GM23248 (cell line): Measurements from ENCODE around the gene PSMB7. TPM values are rescaled to one million over a fixed set of nuclear protein-coding genes. Genes with fewer than 3 reads are reported as not detected.

Experiments used
- DNase-seq: peaks from one replicate; pipeline ENCODE4 v3.0.0-alpha.2; 2015
- H2AFZ ChIP-seq: fragments of 200-600 bp; sonication (generic); 2 replicates; pipeline ENCODE4 v1.6.1; 2016; ENCODE audit warnings: antibody characterized with exemption
- H3F3A ChIP-seq: fragments of 200-600 bp; sonication (generic); 2 replicates; pipeline ENCODE4 v1.6.1; 2016; ENCODE audit warnings: mild to moderate bottlenecking, antibody characterized with exemption, mixed run types; ENCODE audit not compliant: insufficient read depth
- H3K27ac ChIP-seq: fragments of 200-600 bp; sonication (generic); 2 replicates; pipeline ENCODE4 v1.5.1; 2016; ENCODE audit warnings: mild to moderate bottlenecking
- H3K27me3 ChIP-seq: fragments of 200-600 bp; sonication (generic); replicated peaks from 2 replicates; pipeline ENCODE4 v1.6.1; 2016; ENCODE audit warnings: mild to moderate bottlenecking; ENCODE audit not compliant: insufficient read depth
- H3K36me3 ChIP-seq: fragments of 200-600 bp; sonication (generic); 2 replicates; pipeline ENCODE4 v1.6.1; 2016; ENCODE audit warnings: low read depth, mild to moderate bottlenecking
- H3K4me1 ChIP-seq: fragments of 200-600 bp; sonication (generic); 2 replicates; pipeline ENCODE4 v1.6.1; 2016; ENCODE audit warnings: mild to moderate bottlenecking; ENCODE audit not compliant: insufficient read depth
- H3K4me2 ChIP-seq: fragments of 200-600 bp; sonication (generic); one replicate; pipeline ENCODE4 v1.6.1; 2016; ENCODE audit warnings: mild to moderate bottlenecking; ENCODE audit not compliant: unreplicated experiment
- H3K4me3 ChIP-seq: fragments of 200-600 bp; sonication (generic); 2 replicates; pipeline ENCODE4 v1.5.1; 2016; ENCODE audit warnings: mild to moderate bottlenecking
- H3K79me2 ChIP-seq: fragments of 200-600 bp; sonication (generic); 2 replicates; pipeline ENCODE4 v1.6.1; 2016; ENCODE audit warnings: mild to moderate bottlenecking; ENCODE audit not compliant: insufficient read depth
- H3K9ac ChIP-seq: fragments of 200-600 bp; sonication (generic); 2 replicates; pipeline ENCODE4 v1.6.1; 2016; ENCODE audit warnings: mild to moderate bottlenecking
- H3K9me2 ChIP-seq: fragments of 200-600 bp; sonication (generic); 2 replicates; pipeline ENCODE4 v1.6.1; 2016; ENCODE audit warnings: mixed run types, mild to moderate bottlenecking, moderate library complexity; ENCODE audit not compliant: insufficient read depth
- H3K9me3 ChIP-seq: fragments of 200-600 bp; sonication (generic); one replicate; pipeline ENCODE4 v1.6.1; 2017; ENCODE audit warnings: low read depth
- H4K20me1 ChIP-seq: fragments of 200-600 bp; sonication (generic); 2 replicates; pipeline ENCODE4 v1.6.0; 2016; ENCODE audit not compliant: insufficient read depth
- EZH2 ChIP-seq: fragments of 200-600 bp; sonication (generic); IDR thresholded peaks from 2 replicates; pipeline ENCODE4 v1.6.1; 2018; ENCODE audit warnings: antibody characterized with exemption, mild to moderate bottlenecking; ENCODE audit not compliant: insufficient read depth, poor library complexity, severe bottlenecking
- EZH2phosphoT487 ChIP-seq: fragments of 200-600 bp; sonication (generic); IDR thresholded peaks from 2 replicates; pipeline ENCODE4 v1.6.1; 2018; ENCODE audit warnings: antibody characterized with exemption, moderate library complexity, mild to moderate bottlenecking, low read depth; ENCODE audit not compliant: insufficient read depth
- WGBS, 2 experiments: methylation state at CpG; one replicate each; pipeline ENCODE4 v1.1.6; 2015 to 2017; ENCODE audit warnings: low lambda C conversion rate in 2 of 2, low coverage in 1 of 2; ENCODE audit errors: missing lambda C conversion rate in 2 of 2; 5-methylcytosine and 5-hydroxymethylcytosine counted together
- in situ Hi-C: fragments of 300-500 bp; cut with MboI; formaldehyde crosslinking; loops from 2 replicates; pipeline ENCODE4 v1.15.0; 2020
- polyA plus RNA-seq: library from polyadenylated mRNA; unstranded; fragments of >200 nt; fragmentation: Nextera tagmentation; extraction: Ambion mirVana; gene quantifications from 2 replicates; pipeline ENCODE4 v1.2.1, GENCODE V29; 2016
- total RNA-seq: library from RNA; depleted of rRNA; stranded (reverse); fragments of >200 nt; shearing (Covaris generic); gene quantifications from 2 replicates; pipeline ENCODE4 v1.2.3, GENCODE V29; 2014

Gene PSMB7
- total and polyA plus RNA-seq, 2 experiments from 2014 or later = 202 to 245 TPM

DNA sequence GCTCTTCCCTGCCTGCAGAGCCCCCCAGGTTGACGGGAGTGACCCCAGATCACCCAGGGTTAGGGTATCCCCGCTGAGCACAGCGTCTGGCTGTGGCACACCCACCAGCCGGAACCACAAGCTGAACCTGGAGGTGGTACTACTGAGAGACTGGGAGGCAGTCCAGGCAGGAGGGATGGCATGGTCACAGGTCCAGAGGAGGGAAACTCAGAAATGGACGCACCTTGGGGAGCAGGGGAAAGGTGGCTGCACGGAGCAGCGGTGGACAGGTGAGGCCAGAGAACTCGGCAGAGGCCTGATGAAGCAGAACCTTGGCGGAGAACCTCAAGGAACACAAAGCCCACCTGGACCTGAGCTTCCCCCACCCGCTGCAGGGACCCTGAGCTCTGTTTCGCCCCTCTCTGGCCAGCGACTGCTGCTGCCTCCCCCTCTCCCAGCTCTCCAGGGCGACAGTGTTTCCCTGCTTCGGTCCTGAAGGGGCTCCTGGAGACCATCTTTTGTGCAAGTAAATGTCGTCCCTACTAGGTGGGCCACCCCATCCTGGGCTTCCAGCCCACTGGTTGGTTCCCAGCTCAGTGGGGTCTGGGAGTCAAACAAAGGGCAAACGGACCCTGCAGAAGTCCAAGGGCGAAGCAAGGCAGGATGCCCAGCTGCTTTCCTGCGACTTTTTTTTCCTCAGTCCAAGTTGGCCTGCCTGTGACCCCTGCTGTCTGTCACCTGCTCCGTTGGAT is 35.9 kb upstream of the PSMB7 start:
- no peak overlapping the region for H2AFZ ChIP-seq
- in situ Hi-C loops = no loop called here
- WGBS, 2 experiments = 38 to 39% methylated on average over 19 of the region's 19 CpGs

DNA sequence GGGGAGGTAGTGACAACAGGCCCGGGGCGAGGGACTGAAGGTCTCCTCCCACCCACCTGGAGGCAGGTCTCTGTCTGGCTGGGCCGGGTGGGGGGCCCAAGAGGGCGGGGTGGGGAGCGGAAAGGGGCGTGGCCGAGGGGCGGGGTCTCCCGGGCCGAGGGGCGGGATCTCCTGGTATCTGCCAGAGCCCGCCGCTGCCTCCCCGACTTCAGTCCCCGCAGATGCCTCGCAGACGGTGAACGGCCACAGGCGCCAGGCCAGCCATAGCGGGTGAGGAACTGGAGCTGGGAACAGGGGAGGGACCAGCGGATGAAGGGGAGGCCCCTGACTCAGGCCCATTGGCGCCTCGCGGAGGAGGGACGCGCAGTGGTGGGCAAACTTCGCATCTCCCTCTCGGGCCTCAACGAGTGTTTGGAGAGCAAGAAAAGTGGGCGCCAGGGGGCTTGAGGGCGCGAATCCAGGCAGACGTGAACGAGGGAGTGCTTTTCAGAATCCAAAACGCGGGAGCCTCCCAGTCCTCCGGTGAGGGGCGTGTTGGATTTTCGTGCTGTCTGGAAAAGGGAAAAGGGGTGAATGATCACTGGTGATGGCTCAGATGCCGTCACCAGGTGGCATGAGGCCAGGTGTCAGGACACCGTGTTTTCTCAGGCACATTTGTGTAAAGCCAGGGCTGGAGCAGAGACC is 35.1 kb upstream of the PSMB7 start, which contains the start of gene ADGRD2:
Gene ADGRD2 (plus strand): TSS at position 211 of the 684 bp plus-strand sequence. CDS start 1,216 bp downstream, outside the sequence.
- in situ Hi-C loops = no loop called here

More for the DNA sequence above, 35.9 kb upstream of the PSMB7 start:
- H3K4me2 ChIP-seq = peak overlapping the region; percentile 54
- H3F3A ChIP-seq = no peaks in the 10 kb centered on the region
- no peak overlapping the region for H3K9ac ChIP-seq
- no peak overlapping the region for H3K27ac ChIP-seq
- no peaks in the 10 kb centered on the region for H3K36me3 ChIP-seq
- no peaks in the 10 kb centered on the region for H3K79me2 ChIP-seq
- H3K9me2 ChIP-seq = no peaks in the 10 kb centered on the region
- DNase-seq = no peak
- H3K27me3 ChIP-seq = peaks cover 18% of the 10 kb centered on the region
- 0 out of 2 replicates have a peak, but pooled peaks cover 7% of the 10 kb centered on the region for H3K4me1 ChIP-seq
- no peak overlapping the region for H3K4me3 ChIP-seq
- TF ChIP-seq EZH2 = no peak
- no peak for TF ChIP-seq EZH2phosphoT487
- H4K20me1 ChIP-seq = no peaks in the 10 kb centered on the region
- no peaks in the 10 kb centered on the region for H3K9me3 ChIP-seq

DNA sequence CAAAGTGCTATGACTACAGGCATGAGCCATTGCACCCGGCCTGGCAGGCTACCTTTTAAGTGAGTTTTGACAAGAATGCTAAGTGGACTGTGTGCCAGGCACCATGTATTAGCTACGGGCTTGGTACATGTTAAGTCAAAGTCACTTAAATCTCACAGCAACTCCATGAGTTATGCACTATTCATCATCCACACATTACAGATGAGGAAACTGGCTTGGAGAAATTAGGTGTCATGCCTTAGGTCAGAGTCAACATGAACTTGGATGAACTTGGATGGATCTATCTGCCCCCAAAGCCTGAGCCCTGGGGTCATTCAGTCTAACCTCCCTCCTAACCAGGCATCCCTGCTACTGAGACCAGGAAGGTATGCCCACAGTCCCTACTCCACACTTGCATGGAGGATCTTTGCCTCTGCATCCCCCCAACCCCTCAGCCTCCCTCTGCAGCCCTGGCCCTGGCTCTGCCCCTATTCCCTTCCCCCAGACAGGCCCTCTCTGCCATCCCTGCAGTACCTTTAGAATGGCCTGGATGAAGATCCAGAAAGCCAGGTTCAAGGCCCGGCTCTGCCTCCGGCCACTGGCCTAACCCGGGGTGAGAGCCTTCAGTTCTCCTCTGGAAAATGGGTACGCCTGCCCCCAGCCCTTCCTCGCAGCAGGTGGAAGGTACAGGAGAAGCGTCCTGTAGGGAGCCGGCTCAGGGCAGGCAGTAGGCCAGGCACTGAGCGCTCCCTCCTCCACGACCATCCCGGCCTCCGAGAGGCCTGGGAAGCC is 34.3 kb upstream of the PSMB7 start:
- in situ Hi-C loops = no loop called here
- no peak for DNase-seq
- Histone ChIP-seq H3K79me2 (no peaks in the 10 kb centered on the region), H3K4me1 (0 out of 2 replicates have a peak, but pooled peaks cover 7% of the 10 kb centered on the region), H2AFZ (no peak overlapping the region), H3K27me3 (peaks cover 18% of the 10 kb centered on the region), H3F3A (no peaks in the 10 kb centered on the region), H3K4me2 (no peak overlapping the region), H3K9ac (no peak overlapping the region), H3K9me2 (no peaks in the 10 kb centered on the region), H3K9me3 (no peaks in the 10 kb centered on the region), H3K36me3 (no peaks in the 10 kb centered on the region), H3K27ac (no peak overlapping the region), H4K20me1 (no peaks in the 10 kb centered on the region), H3K4me3 (no peak overlapping the region)
- no peak for TF ChIP-seq EZH2phosphoT487
- TF ChIP-seq EZH2 = no peak
- 87 to 88% methylated on average over 13 of the region's 13 CpGs for WGBS, 2 experiments

More for the DNA sequence above, 35.1 kb upstream of the PSMB7 start, which contains the start of gene ADGRD2:
- Histone ChIP-seq H3K27ac (no peak within 1 kb of the TSS), H3K4me2 (peak within 1 kb of the TSS; percentile 54), H3F3A (no peaks in the 10 kb centered on the region), H4K20me1 (no peaks in the 10 kb centered on the region), H3K36me3 (no peaks in the 10 kb centered on the region), H3K9me2 (no peaks in the 10 kb centered on the region), H3K4me1 (0 out of 2 replicates have a peak, but pooled peaks cover 7% of the 10 kb centered on the region), H3K9me3 (no peaks in the 10 kb centered on the region), H3K4me3 (peak within 1 kb of the TSS; percentile 59), H2AFZ (0 out of 2 replicates have a peak within 1 kb of the TSS, but pooled peaks have one; percentile 55), H3K9ac (no peak within 1 kb of the TSS), H3K27me3 (peaks cover 18% of the 10 kb centered on the region), H3K79me2 (no peaks in the 10 kb centered on the region)
- WGBS, 2 experiments = 6 to 8% methylated on average over 30 to 41 of the region's 41 CpGs
- TF ChIP-seq EZH2 = no peak
- no peak for TF ChIP-seq EZH2phosphoT487
- DNase-seq = peak; percentile 62

DNA sequence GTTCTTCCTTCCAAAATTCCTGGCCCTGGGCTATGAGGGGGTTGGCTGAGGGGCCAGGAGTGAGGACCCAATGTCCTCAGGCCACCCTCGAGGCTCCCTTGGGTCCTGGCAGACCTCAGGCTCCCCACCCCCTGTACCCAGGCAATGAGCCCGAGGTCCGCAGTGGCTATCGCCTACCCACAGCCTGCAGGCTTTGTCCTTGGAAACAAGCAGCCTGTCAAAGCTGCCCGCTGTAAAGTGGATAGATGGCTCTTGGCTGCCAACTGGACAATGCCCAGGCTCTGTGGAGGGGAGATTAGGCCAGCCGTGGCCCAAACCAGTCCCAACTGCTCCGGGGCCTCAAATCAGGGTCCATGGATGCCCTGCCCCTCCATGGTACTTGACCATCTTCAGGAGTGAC is 32.8 kb upstream of the PSMB7 start:
- Histone ChIP-seq H3K27ac (no peak overlapping the region), H3K4me3 (no peak overlapping the region), H3K27me3 (peaks cover 12% of the 10 kb centered on the region), H2AFZ (no peak overlapping the region), H3K4me2 (no peak overlapping the region), H3F3A (no peaks in the 10 kb centered on the region), H3K9ac (no peak overlapping the region), H3K9me3 (no peaks in the 10 kb centered on the region), H3K79me2 (no peaks in the 10 kb centered on the region), H3K36me3 (no peaks in the 10 kb centered on the region), H3K9me2 (no peaks in the 10 kb centered on the region), H4K20me1 (no peaks in the 10 kb centered on the region), H3K4me1 (0 out of 2 replicates have a peak, but pooled peaks cover 7% of the 10 kb centered on the region)
- 72 to 79% methylated on average over 7 of the region's 7 CpGs for WGBS, 2 experiments
- no peak for TF ChIP-seq EZH2phosphoT487
- TF ChIP-seq EZH2 = no peak
- no peak for DNase-seq
- in situ Hi-C loops = no loop called here
